ENCODE data around the gene NBPF11.
"Not testable (repeated sequence)": the region's sequence is repeated elsewhere in the genome, so short reads cannot be mapped to it uniquely, and the experiment has no call there.

NBPF11 gene

DNA sequence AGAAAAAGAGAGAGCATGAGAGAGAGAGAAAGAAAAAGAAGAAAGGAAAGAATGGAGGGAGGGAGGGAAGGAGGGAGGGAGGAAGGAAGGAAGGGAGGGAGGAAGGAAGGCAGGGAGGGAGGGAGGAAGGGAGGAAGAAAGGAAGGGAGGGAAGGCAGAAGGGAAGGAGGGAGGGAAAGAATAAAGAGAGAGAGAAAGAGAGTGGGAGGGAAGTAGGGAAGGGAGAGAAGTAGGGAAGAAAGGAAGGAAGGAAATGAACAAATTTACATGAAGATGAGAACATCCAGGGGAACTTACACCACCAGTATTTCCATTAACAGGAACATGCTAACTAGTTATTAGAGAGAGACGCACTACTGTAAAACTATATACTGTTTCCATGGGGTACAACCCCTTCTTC lies 10.1 kb downstream of the NBPF11 start:
- DNase-seq (ENCODE audit: low read depth); H3K4me3 ChIP-seq (ENCODE audit: low read length): not testable (repeated sequence)

- H3K4me3 ChIP-seq (ENCODE audit: low read length); DNase-seq (ENCODE audit: low read depth): not testable (repeated sequence)
Measured at GRCh38 chr1:148138606-148139005, 13.5 kb downstream of the NBPF11 start.

DNA sequence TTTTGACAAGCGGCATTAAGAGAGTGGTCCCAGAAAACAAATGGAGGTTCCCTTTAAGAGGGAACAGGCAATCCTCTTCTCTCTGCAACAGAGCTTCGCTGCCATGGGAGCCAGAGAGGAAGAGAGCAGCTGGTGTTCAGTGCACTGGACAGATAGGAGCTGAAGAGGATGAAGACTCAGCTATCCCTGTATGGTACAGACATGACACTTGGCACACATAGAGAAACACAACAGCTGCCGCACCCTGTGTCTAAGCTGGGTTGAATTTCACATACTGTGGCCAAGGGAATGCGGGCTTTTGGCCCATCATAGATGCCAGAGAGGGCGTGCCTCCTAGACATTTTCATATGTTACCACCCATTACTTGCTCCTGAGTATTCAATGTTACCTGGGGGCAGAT lies 29.7 kb downstream of the NBPF11 start:
- DNase-seq (ENCODE audit: low read depth); H3K4me3 ChIP-seq (ENCODE audit: low read length): not testable (repeated sequence)

DNA sequence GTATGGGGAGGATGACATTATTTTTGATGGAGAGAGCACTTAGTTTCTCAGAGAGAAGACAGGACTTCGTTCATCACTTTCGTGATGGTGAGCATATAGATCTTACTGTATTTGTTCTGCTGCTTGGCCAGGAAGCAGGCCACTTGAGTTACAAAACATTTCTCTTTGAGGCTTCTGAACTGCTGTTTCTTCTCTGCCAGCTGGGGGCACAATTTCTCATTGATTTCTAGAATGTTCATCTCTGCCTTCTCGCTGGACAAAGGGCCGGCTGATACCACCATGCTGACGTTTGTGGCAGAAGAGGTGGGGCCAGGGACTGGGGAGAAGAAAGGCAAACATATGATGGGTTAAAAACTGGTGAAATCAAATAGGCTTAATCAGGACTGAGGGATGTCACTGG lies 31.7 kb downstream of the NBPF11 start:
- DNase-seq (ENCODE audit: low read depth); H3K4me3 ChIP-seq (ENCODE audit: low read length): not testable (repeated sequence)
- peak; percentile 25 for TF ChIP-seq CTCF (conservative IDR thresholded peaks at IDR 0.05; ENCODE audit: low read depth, low read length)

GRCh38 chr1:148095732-148096131 lies 56.3 kb downstream of the NBPF11 start:
- not testable (repeated sequence) for DNase-seq (ENCODE audit: low read depth); H3K4me3 ChIP-seq (ENCODE audit: low read length)

DNA sequence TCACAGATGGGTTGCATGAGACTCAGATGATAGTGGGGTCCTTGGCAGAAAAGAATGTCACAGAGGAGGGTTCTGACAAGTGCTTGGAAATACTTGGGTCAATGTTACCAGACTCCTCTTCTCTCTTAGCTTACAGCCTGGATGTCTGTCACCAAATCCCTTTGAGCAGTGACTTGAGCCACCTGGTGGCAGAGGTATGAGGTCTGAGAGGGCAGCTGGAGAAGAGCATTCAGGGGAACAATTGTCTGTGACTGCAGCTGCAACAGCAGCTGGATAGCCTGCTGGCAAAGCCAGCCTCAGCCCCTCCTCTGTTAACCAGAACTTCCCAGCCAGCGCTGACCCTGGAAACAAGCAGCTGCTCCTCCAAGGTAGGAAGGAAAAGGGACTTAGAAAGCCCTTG lies 65.9 kb downstream of the NBPF11 start:
- not testable (repeated sequence) for DNase-seq (ENCODE audit: low read depth); H3K4me3 ChIP-seq (ENCODE audit: low read length)

- not testable (repeated sequence) for DNase-seq (ENCODE audit: low read depth)
Measured at GRCh38 chr1:148081205-148081604, 70.9 kb downstream of the NBPF11 start.

GRCh38 chr1:148078632-148079519 lies 73.2 kb downstream of the NBPF11 start:
- H3K4me3 ChIP-seq (ENCODE audit: low read length); DNase-seq (ENCODE audit: low read depth): not testable (repeated sequence)

More at GRCh38 chr1:148081205-148081604, 70.9 kb downstream of the NBPF11 start:
- H3K4me3 ChIP-seq (ENCODE audit: low read length), result not testable (repeated sequence)

DNA sequence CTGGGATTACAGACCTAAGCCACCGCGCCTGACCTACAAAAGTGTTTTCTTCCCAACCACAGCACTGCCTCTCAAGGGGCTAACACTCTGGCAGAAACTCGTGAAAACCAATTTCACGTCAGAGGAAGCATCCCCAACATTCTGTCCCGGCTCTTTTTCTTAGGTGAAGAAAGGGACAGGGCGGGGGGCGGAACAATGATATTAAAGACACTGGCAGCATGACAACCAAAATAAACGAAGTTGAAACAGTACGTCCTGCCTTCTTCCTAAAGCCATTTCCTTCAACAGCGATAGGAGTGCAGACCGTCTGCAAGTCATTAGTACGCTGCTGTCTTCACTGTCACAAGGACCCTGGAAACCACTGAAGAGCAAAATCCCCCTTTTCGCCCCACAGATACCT lies 74.0 kb downstream of the NBPF11 start:
- DNase-seq (ENCODE audit: low read depth); H3K4me3 ChIP-seq (ENCODE audit: low read length): not testable (repeated sequence)

GRCh38 chr1:148077458-148077857 lies 74.6 kb downstream of the NBPF11 start:
- not testable (repeated sequence) for DNase-seq (ENCODE audit: low read depth); H3K4me3 ChIP-seq (ENCODE audit: low read length)

DNA sequence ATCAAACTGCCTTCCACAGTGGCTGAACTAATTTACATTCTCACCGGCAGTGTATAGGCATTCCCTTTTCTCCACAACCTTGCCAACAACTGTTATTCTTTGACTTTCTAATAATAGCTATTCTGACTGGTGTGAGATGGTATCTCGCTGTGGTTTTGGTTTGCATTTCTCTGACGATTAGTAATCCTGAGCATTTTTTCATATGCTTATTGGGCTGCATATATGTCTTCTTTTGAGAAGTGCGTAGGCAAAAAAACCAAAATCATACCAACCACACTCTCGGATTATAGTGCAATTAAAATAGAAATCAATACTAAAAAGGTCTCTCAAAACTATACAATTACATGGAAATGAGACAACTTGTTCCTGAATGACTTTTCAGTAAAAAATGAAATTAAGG lies 78.7 kb downstream of the NBPF11 start:
- not testable (repeated sequence) for H3K4me3 ChIP-seq (ENCODE audit: low read length); DNase-seq (ENCODE audit: low read depth)

- H3K4me3 ChIP-seq (ENCODE audit: low read length); DNase-seq (ENCODE audit: low read depth): not testable (repeated sequence)
Measured at GRCh38 chr1:148068606-148069005, 83.5 kb downstream of the NBPF11 start.

DNA sequence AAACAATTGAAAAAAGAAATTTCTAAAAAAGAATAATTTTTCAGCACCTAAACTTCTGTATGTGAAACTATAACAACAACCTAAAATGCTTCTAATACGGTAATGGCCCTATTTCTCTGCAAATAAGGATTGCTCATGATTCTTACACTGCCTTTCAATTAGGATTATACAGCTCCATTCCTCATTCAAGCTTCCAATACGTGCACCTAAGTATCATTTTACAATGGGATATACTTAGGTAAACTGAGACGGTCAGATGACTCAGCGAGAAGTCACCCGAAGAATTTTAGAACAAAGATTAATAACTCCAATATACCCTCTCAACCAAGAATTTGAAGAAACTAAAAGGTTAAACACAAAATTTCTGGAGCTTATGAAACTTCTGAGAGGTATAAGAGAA lies 83.9 kb downstream of the NBPF11 start:
- not testable (repeated sequence) for DNase-seq (ENCODE audit: low read depth)

DNA sequence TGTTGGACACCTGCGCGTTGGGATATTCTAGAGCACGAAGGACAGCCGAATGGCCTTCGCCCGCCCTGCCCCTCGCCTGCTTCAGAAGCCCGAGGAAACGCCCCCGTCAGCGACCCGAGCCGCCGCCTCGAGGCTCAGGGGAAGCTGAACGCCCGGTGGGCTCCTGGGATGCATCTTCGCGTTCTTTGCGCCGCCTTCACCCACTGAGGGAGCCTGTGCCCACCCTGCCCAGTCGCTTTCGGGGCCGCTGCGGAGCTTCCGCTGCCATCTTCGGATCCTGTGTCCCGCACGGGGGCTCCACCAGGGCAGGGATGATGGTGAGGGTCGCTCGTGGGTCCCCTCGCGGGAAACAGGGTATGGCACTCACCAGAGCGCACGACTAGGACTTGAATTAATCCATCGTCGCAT lies 91.8 kb downstream of the NBPF11 start:
- H3K4me3 ChIP-seq (ENCODE audit: low read length), result peak overlapping the region; percentile 23

More for the DNA sequence above, 83.9 kb downstream of the NBPF11 start:
- H3K4me3 ChIP-seq (ENCODE audit: low read length), result not testable (repeated sequence)

DNA sequence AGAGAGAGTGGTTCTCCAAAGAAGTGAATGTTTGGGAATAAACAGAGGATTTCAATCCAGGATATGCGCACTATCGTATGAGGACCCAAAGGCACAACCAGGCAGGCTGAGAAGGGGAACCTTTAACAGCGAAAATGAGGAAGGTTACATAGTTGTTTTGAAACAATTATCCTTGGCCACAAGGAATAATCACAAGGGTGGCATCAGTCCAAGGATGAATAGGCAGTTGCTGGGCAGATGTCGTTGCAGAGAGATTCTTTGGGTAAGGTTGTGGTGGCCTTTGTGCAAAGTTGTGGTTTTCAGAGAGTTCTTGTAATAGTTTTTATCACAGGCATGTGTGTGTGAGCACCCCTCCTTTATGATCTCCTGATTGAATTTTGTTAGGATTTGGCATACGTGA lies 94.7 kb downstream of the NBPF11 start:
- not testable (repeated sequence) for H3K4me3 ChIP-seq (ENCODE audit: low read length); DNase-seq (ENCODE audit: low read depth)

More for the DNA sequence above, 91.8 kb downstream of the NBPF11 start:
- DNase-seq (ENCODE audit: low read depth), result not testable (repeated sequence)
